GM23338 (cell line): Measurements from ENCODE around the gene GALNT13. TPM values are rescaled to one million over a fixed set of nuclear protein-coding genes. Genes with fewer than 3 reads are reported as not detected.

Experiments used
- ATAC-seq: fragments of 200-7000 bp; cut with Tn5 transposase; 3 replicates; pipeline ENCODE4 v1.9.1; 2020
- DNase-seq: peaks from one replicate; pipeline ENCODE4 v3.0.0-alpha.2; 2015; ENCODE audit warnings: low spot score
- H2AFZ ChIP-seq: fragments of 200-600 bp; sonication (generic); 2 replicates; pipeline ENCODE4 v1.8.0; 2016; ENCODE audit warnings: antibody characterized with exemption, mild to moderate bottlenecking, moderate library complexity
- H3F3A ChIP-seq: fragments of 200-600 bp; sonication (generic); replicated peaks from 2 replicates; pipeline ENCODE4 v1.8.0; 2017; ENCODE audit warnings: antibody characterized with exemption, mixed run types, low read depth
- H3K27ac ChIP-seq: fragments of 200-600 bp; sonication (generic); 2 replicates; pipeline ENCODE4 v1.6.1; 2016; ENCODE audit warnings: low read depth
- H3K27me3 ChIP-seq: fragments of 200-600 bp; sonication (generic); 2 replicates; pipeline ENCODE4 v1.8.0; 2016; ENCODE audit warnings: mild to moderate bottlenecking, mixed run types, moderate library complexity; ENCODE audit not compliant: insufficient read depth
- H3K36me3 ChIP-seq: fragments of 200-600 bp; sonication (generic); 2 replicates; pipeline ENCODE4 v1.8.0; 2016; ENCODE audit warnings: mild to moderate bottlenecking; ENCODE audit not compliant: insufficient read depth
- H3K4me1 ChIP-seq: fragments of 200-600 bp; sonication (generic); 2 replicates; pipeline ENCODE4 v1.8.0; 2016; ENCODE audit warnings: mild to moderate bottlenecking, moderate library complexity; ENCODE audit not compliant: insufficient read depth
- H3K4me2 ChIP-seq: fragments of 200-600 bp; sonication (generic); 2 replicates; pipeline ENCODE4 v1.7.1; 2017; ENCODE audit warnings: mixed run types
- H3K4me3 ChIP-seq: fragments of 200-600 bp; sonication (generic); 2 replicates; pipeline ENCODE4 v1.6.1; 2016; ENCODE audit warnings: mixed run types
- H3K79me2 ChIP-seq: fragments of 200-600 bp; sonication (generic); replicated peaks from 2 replicates; pipeline ENCODE4 v1.8.0; 2017; ENCODE audit warnings: mild to moderate bottlenecking; ENCODE audit not compliant: insufficient read depth
- H3K9me2 ChIP-seq: fragments of 200-600 bp; sonication (generic); 2 replicates; pipeline ENCODE4 v1.8.0; 2017; ENCODE audit not compliant: insufficient read depth
- H4K20me1 ChIP-seq: fragments of 200-600 bp; sonication (generic); replicated peaks from 2 replicates; pipeline ENCODE4 v1.8.0; 2017; ENCODE audit warnings: mild to moderate bottlenecking; ENCODE audit not compliant: insufficient read depth
- H3K27ac Mint-ChIP-seq: 2 replicates; pipeline ENCODE4 v1.8.0; 2020; ENCODE audit warnings: inconsistent platforms, mild to moderate bottlenecking, moderate library complexity, mixed read lengths
- H3K27me3 Mint-ChIP-seq: 3 replicates; pipeline ENCODE4 v1.8.0; 2022; ENCODE audit warnings: low read depth, mild to moderate bottlenecking, moderate library complexity, mixed read lengths, inconsistent platforms; ENCODE audit not compliant: insufficient read depth, poor library complexity
- H3K36me3 Mint-ChIP-seq: 3 replicates; pipeline ENCODE4 v1.8.0; 2021; ENCODE audit warnings: low read depth, mild to moderate bottlenecking, inconsistent platforms, moderate library complexity, mixed read lengths
- H3K4me1 Mint-ChIP-seq: 3 replicates; pipeline ENCODE4 v1.8.0; 2020; ENCODE audit warnings: mild to moderate bottlenecking, inconsistent platforms, mixed read lengths
- H3K4me3 Mint-ChIP-seq: 3 replicates; pipeline ENCODE4 v1.8.0; 2021; ENCODE audit warnings: moderate library complexity, mild to moderate bottlenecking, inconsistent platforms, mixed read lengths
- H3K9me3 Mint-ChIP-seq: 3 replicates; pipeline ENCODE4 v1.8.0; 2020; ENCODE audit warnings: moderate library complexity, mild to moderate bottlenecking, inconsistent platforms, mixed read lengths
- EZH2phosphoT487 ChIP-seq: fragments of 200-600 bp; sonication (generic); IDR thresholded peaks from one replicate; pipeline ENCODE4 v1.8.1; 2018; ENCODE audit warnings: antibody characterized with exemption; ENCODE audit not compliant: unreplicated experiment
- NANOG ChIP-seq: IDR thresholded peaks from 2 replicates; pipeline ENCODE4 v1.6.1; 2016; ENCODE audit warnings: antibody characterized with exemption, borderline replicate concordance
- REST ChIP-seq: IDR thresholded peaks from one replicate; pipeline ENCODE4 v1.6.1; 2018; ENCODE audit warnings: antibody characterized with exemption; ENCODE audit not compliant: unreplicated experiment
- ZNF114 ChIP-seq: fragments of 250-450 bp; sonication (Bioruptor Pico); IDR thresholded peaks from 2 replicates; pipeline ENCODE4 v1.5.0; 2020; ENCODE audit warnings: mild to moderate bottlenecking, moderate library complexity
- ZNF331 ChIP-seq: fragments of 250-450 bp; sonication (Bioruptor Pico); IDR thresholded peaks from 2 replicates; pipeline ENCODE4 v1.5.0; 2020; ENCODE audit warnings: low read depth, mild to moderate bottlenecking, moderate library complexity
- ZNF462 ChIP-seq: fragments of 250-450 bp; sonication (Bioruptor Pico); IDR thresholded peaks from 2 replicates; pipeline ENCODE4 v1.5.0; 2020; ENCODE audit warnings: mild to moderate bottlenecking, moderate library complexity
- polyA plus RNA-seq: library from polyadenylated mRNA; unstranded; fragments of >200 nt; fragmentation: Nextera tagmentation; extraction: Ambion mirVana; gene quantifications from 2 replicates; pipeline ENCODE4 v1.2.1, GENCODE V29; 2016
- total RNA-seq: library from RNA; depleted of rRNA; stranded (reverse); fragments of >200 nt; shearing (Covaris generic); gene quantifications from 2 replicates; pipeline ENCODE4 v1.2.3, GENCODE V29; 2014

GALNT13 gene
- total and polyA plus RNA-seq, 2 experiments from 2014 or later: 3.5 to 5.2 TPM

DNA sequence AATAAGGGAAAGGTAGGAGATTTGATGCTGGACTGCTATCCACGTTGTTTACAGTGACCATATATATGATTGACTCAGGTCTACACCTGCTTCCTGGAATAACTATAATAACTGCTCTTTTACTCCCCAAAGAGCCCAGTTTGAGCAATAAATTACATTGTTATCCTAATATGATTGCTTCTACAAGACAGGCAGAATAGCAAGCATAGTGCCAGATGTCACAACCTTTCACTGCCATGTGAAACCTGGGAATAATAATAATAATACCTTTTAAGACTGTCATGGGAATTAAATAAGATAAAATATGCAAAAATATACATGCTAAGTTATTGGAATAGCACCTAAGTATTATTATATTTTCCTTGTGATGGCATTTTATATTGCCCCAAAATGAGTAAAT lies 298.7 kb downstream of the GALNT13 start:
- H3K27me3 Mint-ChIP-seq: no peaks in the 10 kb centered on the region
- no peak overlapping the region for H3K27ac Mint-ChIP-seq

More for the DNA sequence above, 298.7 kb downstream of the GALNT13 start:
- H3K36me3 ChIP-seq: no peaks in the 10 kb centered on the region
- Mint-ChIP-seq H3K36me3 (no peaks in the 10 kb centered on the region), H3K4me1 (no peaks in the 10 kb centered on the region), H3K4me3 (no peak overlapping the region), H3K9me3 (no peaks in the 10 kb centered on the region)
- H3F3A ChIP-seq: no peaks in the 10 kb centered on the region
- no peak overlapping the region for H3K4me2 ChIP-seq
- DNase-seq (no peak), ATAC-seq (no peak)
- H3K27me3 ChIP-seq: no peaks in the 10 kb centered on the region
- H4K20me1 ChIP-seq: no peaks in the 10 kb centered on the region
- no peaks in the 10 kb centered on the region for H3K4me1 ChIP-seq
- no peak for TF ChIP-seq ZNF331 (CRISPR knock-in tag)
- TF ChIP-seq REST: no peak
- no peak for TF ChIP-seq ZNF114 (CRISPR knock-in tag)
- no peak for TF ChIP-seq EZH2phosphoT487
- no peak for TF ChIP-seq NANOG
- TF ChIP-seq ZNF462 (CRISPR knock-in tag): no peak
- no peak overlapping the region for H3K4me3 ChIP-seq
- no peak overlapping the region for H3K27ac ChIP-seq
- no peaks in the 10 kb centered on the region; the same call in 1 of the 2 replicates for H3K9me2 ChIP-seq
- H2AFZ ChIP-seq: no peak overlapping the region
- no peaks in the 10 kb centered on the region for H3K79me2 ChIP-seq
